Tibial nerve (tissue), 4 donors: ENCODE data around the gene OR6C6. TPM values are rescaled to one million over a fixed set of nuclear protein-coding genes. Genes with fewer than 3 reads are reported as not detected.

Source experiments
- DNase-seq, 2 donors: peaks; one replicate each; pipeline ENCODE4 v3.0.0-alpha.2; 2019; ENCODE audit warnings: low spot score in 2 of 2
- H3K27ac ChIP-seq, 4 donors: fragments of 200-600 bp; sonication (generic) in 3 of 4; one replicate each; pipeline ENCODE4 v1.5.1; 2017 to 2019; ENCODE audit warnings: mild to moderate bottlenecking in 1 of 4
- H3K27me3 ChIP-seq, 2 donors: fragments of 200-600 bp; sonication (generic) in 1 of 2; one replicate each; pipeline versions ENCODE4 v1.5.1 to v1.6.0; 2017 to 2019
- H3K36me3 ChIP-seq, 3 donors: fragments of 200-600 bp; sonication (generic); one replicate each; pipeline ENCODE4 v1.5.1; 2018 to 2019
- H3K4me1 ChIP-seq, 4 donors: fragments of 200-600 bp; sonication (generic) in 3 of 4; one replicate each; pipeline ENCODE4 v1.5.1; 2017 to 2019
- H3K4me3 ChIP-seq, 4 donors: fragments of 200-600 bp; sonication (generic) in 3 of 4; one replicate each; pipeline ENCODE4 v1.5.1; 2017 to 2019; ENCODE audit warnings: mild to moderate bottlenecking in 1 of 4, moderate library complexity in 1 of 4
- H3K9me3 ChIP-seq, 4 donors: fragments of 200-600 bp; sonication (generic) in 3 of 4; one replicate each; pipeline ENCODE4 v1.5.1; 2017 to 2019
- EP300 ChIP-seq, 2 donors: sonication (generic); formaldehyde crosslinking; IDR thresholded peaks; one replicate each; pipeline ENCODE4 v1.6.1; 2017; ENCODE audit warnings: antibody characterized with exemption in 2 of 2, mild to moderate bottlenecking in 1 of 2
- POLR2A ChIP-seq, 2 donors: fragments of 450-650 bp; IDR thresholded peaks; one replicate each; pipeline ENCODE4 v1.6.1; 2017; ENCODE audit warnings: antibody characterized with exemption in 2 of 2, mild to moderate bottlenecking in 2 of 2, moderate library complexity in 2 of 2
- WGBS, 2 donors: methylation state at CpG; one replicate each; pipeline ENCODE4 v1.1.5; 2018; 5-methylcytosine and 5-hydroxymethylcytosine counted together
- total RNA-seq, 4 donors: library from RNA; depleted of rRNA; stranded (reverse); fragments of >200 nt; gene quantifications; one replicate each; pipeline ENCODE4 v1.1.0, GENCODE V29; 2016
- TF ChIP-seq, protein P1 (sequence below), 5 experiments: fragments of 200-600 bp in 3 of 5; fragments of 450-650 bp in 2 of 5; sonication (generic) in 3 of 5; IDR thresholded peaks; one replicate each; pipeline ENCODE4 v1.5.1; 2016 to 2019; ENCODE audit warnings: antibody characterized with exemption in 5 of 5, mild to moderate bottlenecking in 3 of 5, moderate library complexity in 2 of 5

The OR6C6 gene
- total RNA-seq, 4 donors from 2014 or later: not detected

DNA sequence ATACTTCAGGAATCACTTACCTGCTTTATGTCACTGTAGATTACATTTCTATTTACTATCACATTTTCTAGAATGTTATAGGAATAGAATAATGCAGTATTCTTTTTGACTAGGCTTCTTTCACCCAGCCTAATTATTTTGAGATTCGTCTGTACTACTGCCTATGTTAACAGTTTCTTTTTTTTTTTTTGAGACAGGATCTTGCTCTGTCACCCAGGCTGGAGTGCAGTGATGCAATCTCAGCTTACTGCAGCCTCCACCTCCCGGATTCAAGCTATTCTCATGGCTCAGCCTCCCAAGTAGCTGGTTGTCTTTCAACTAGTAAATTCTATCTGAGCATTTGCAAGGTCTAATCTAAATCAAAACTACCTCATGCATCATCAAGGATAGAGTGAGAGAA is 6.4 kb downstream of the OR6C6 start:
- Histone ChIP-seq H3K27ac (no peak overlapping the region), H3K27me3 (no peaks in the 10 kb centered on the region), H3K36me3 (no peaks in the 10 kb centered on the region), H3K4me1 (no peaks in the 10 kb centered on the region), H3K4me3 (no peak overlapping the region), H3K9me3 (no peaks in the 10 kb centered on the region)
- WGBS, 2 donors: 44 to 46% methylated on average over 2 of the region's 2 CpGs
- TF ChIP-seq POLR2A (IDR thresholded peaks at IDR 0.05) (no peak), EP300 (IDR thresholded peaks at IDR 0.05) (no peak)
- TF ChIP-seq, protein P1, sequence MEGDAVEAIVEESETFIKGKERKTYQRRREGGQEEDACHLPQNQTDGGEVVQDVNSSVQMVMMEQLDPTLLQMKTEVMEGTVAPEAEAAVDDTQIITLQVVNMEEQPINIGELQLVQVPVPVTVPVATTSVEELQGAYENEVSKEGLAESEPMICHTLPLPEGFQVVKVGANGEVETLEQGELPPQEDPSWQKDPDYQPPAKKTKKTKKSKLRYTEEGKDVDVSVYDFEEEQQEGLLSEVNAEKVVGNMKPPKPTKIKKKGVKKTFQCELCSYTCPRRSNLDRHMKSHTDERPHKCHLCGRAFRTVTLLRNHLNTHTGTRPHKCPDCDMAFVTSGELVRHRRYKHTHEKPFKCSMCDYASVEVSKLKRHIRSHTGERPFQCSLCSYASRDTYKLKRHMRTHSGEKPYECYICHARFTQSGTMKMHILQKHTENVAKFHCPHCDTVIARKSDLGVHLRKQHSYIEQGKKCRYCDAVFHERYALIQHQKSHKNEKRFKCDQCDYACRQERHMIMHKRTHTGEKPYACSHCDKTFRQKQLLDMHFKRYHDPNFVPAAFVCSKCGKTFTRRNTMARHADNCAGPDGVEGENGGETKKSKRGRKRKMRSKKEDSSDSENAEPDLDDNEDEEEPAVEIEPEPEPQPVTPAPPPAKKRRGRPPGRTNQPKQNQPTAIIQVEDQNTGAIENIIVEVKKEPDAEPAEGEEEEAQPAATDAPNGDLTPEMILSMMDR (IDR thresholded peaks at IDR 0.05): no peak
- no peak for DNase-seq

DNA sequence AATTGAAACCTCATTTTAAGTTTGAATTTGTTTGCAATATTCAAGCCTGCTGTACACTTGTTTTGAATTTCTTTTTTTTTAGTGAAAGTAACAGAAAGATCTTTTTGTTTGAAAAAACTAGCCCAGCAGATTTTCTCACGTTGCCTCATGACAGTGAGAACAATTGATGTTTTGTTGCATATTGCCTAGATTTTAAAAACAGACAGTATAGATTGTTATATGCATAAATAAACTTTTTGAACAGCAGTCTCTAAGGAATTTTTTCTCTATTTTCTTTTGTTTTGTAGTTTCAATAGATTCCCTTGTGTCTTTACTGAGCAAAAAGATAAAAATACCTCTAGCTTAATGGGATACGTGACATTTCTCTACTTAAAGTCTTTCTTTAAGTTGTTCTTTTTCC is 15.4 kb downstream of the OR6C6 start:
- TF ChIP-seq POLR2A (IDR thresholded peaks at IDR 0.05) (no peak), EP300 (IDR thresholded peaks at IDR 0.05) (no peak)
- TF ChIP-seq, protein P1 (IDR thresholded peaks at IDR 0.05): no peak

DNA sequence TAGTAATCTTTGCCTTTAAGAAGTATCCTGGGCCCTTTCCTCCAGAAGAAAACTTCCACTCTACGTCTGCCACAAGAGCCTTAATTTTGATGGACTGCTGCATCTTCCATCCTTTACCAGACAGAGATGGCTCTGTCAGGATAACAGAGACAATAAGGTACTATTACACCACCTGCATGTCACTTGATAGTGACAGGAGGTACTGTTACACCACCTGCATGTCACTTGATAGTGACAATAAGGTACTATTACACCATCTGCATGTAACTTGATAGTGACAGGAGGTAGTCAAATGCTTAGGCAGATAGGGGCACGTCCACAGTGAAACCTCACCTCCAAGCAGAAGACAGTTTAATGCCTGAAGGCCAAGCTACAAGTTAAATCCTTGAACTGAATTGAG is 38.1 kb downstream of the OR6C6 start:
- TF ChIP-seq POLR2A (IDR thresholded peaks at IDR 0.05): no peak
- TF ChIP-seq, protein P1 (IDR thresholded peaks at IDR 0.05): no peak
- no peak for TF ChIP-seq EP300 (IDR thresholded peaks at IDR 0.05)
- WGBS, 2 donors: 71 to 73% methylated on average over 2 of the region's 2 CpGs
- Histone ChIP-seq H3K9me3 (no peaks in the 10 kb centered on the region), H3K36me3 (no peaks in the 10 kb centered on the region), H3K4me1 (no peaks in the 10 kb centered on the region), H3K4me3 (no peak overlapping the region), H3K27ac (no peak overlapping the region), H3K27me3 (no peaks in the 10 kb centered on the region)
- DNase-seq: no peak

More for the DNA sequence above, 15.4 kb downstream of the OR6C6 start:
- Histone ChIP-seq H3K36me3 (no peaks in the 10 kb centered on the region), H3K9me3 (peaks cover 0 to 5% (median 0%) of the 10 kb centered on the region in 4 donors), H3K4me1 (no peaks in the 10 kb centered on the region), H3K27ac (peak overlapping the region in 2 of 4 donors; percentile 5 to 17), H3K27me3 (no peaks in the 10 kb centered on the region), H3K4me3 (no peak overlapping the region)
- DNase-seq: no peak
- 13 to 19% methylated on average over 2 of the region's 2 CpGs for WGBS, 2 donors

DNA sequence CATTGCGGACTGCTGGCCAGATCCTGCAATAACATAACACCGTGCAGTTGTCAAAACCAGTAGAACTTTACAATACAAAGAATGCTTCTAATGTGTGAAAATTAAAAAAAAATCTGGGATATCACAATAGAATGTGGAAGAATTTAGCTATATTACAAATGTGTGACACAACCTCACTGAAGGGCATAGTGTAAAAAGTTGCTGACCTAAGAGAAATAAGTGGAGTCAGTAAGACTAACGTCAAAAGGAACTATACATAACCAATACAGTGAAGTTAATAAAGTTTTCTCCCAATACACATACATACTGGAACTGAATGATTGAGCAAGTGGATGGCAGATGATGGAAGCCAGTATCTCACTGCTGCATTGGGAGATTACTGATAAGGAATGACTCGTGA is 39.5 kb downstream of the OR6C6 start:
- no peak for DNase-seq
- Histone ChIP-seq H3K4me1 (no peaks in the 10 kb centered on the region), H3K36me3 (no peaks in the 10 kb centered on the region), H3K9me3 (no peaks in the 10 kb centered on the region), H3K27ac (no peak overlapping the region), H3K4me3 (no peak overlapping the region), H3K27me3 (no peaks in the 10 kb centered on the region)
- no peak for TF ChIP-seq POLR2A (IDR thresholded peaks at IDR 0.05)
- TF ChIP-seq, protein P1 (IDR thresholded peaks at IDR 0.05): no peak
- no peak for TF ChIP-seq EP300 (IDR thresholded peaks at IDR 0.05)
- WGBS, 2 donors: 83 to 85% methylated on average over 4 of the region's 4 CpGs

DNA sequence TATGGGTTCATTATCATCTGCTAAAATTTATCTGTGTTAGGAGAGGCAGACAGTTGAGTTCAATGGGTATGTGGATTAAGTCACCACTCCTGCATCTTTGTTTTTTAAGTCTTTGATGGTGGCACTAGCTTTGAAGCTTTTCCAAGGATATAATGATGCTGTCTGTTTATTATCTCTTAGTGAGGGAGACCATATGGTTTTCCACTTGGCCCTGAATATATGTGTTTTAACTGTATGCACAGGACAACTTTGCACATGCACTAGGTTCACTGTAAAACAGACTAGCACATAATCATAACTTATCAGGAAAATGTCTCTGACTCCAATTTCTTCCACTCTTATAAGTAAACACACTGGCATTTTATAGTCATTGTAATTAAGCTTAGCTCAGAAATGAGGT is 43.1 kb downstream of the OR6C6 start:
- H3K9me3 ChIP-seq: no peaks in the 10 kb centered on the region
- H3K36me3 ChIP-seq: no peaks in the 10 kb centered on the region
- H3K27me3 ChIP-seq: no peaks in the 10 kb centered on the region
- no peak overlapping the region for H3K27ac ChIP-seq
- no peak overlapping the region for H3K4me3 ChIP-seq
- TF ChIP-seq, protein P1 (IDR thresholded peaks at IDR 0.05): no peak
- no peak for TF ChIP-seq POLR2A (IDR thresholded peaks at IDR 0.05)
- no peak for TF ChIP-seq EP300 (IDR thresholded peaks at IDR 0.05)
- H3K4me1 ChIP-seq: no peaks in the 10 kb centered on the region
- no peak for DNase-seq
